Measurements from ENCODE around the gene CEACAM19. TPM values are rescaled to one million over a fixed set of nuclear protein-coding genes. Genes with fewer than 3 reads are reported as not detected.
A peak's percentile ranks its signal among the peaks of the same experiment; 100 is the strongest.

The CEACAM19 gene
- total RNA-seq (2022) (13.2 and 25.6 TPM in 2 replicates), Bru-seq, nascent RNA (percentile 60 among the genes with signal in this experiment), BruChase-seq, experiment 1, labeled RNA remaining after a 6-hour chase (percentile 86 among the genes with signal in this experiment), BruChase-seq, experiment 2, labeled RNA remaining after a 2-hour chase (percentile 74 among the genes with signal in this experiment)
- long read RNA-seq, partial matches to known transcripts, result 11 of 15 reads
- long read RNA-seq, other reads (novel, unspliced or antisense), result 2 of 15 reads

GRCh38 chr19:44671400-44671799, at the start of gene CEACAM19:
Gene CEACAM19, plus strand, starts transcription at chr19:44671482. Its CDS starts 450 bp downstream, at chr19:44671932.
- no peak for DNase-seq (ENCODE audit: unreplicated experiment)
- H3K4me3 Mint-ChIP-seq (ENCODE audit: unreplicated experiment), result no peak within 1 kb of the TSS
- TF ChIP-seq CTCF (IDR thresholded peaks at IDR 0.05; ENCODE audit: unreplicated experiment), result no peak
- POLR2A ChIA-PET, result interaction anchor here (0.8 to 1.3 kb wide), 2 partner anchors 46 to 83 kb away, joined by 3 to 4 read pairs; no protein-coding TSS in a partner anchor
- H3K27me3 Mint-ChIP-seq (ENCODE audit: insufficient read depth, unreplicated experiment), result no peaks in the 10 kb centered on the region
- no TSS peak for BruUV-seq (replicated peaks)
- H3K4me1 Mint-ChIP-seq (ENCODE audit: insufficient read depth, unreplicated experiment), result no peaks in the 10 kb centered on the region
- intact Hi-C loops (cut with micrococcal nuclease), result no loop called here
- H3K9me3 Mint-ChIP-seq (ENCODE audit: unreplicated experiment), result no peaks in the 10 kb centered on the region
- H3K27ac Mint-ChIP-seq (ENCODE audit: low read depth, unreplicated experiment), result no peak within 1 kb of the TSS
- CTCF ChIA-PET, result interaction anchor here (0.7 kb wide), 1 partner anchor 12 kb away, joined by 3 read pairs; no protein-coding TSS in a partner anchor
- peaks cover 9% of the 10 kb centered on the region for H3K36me3 Mint-ChIP-seq (ENCODE audit: insufficient read depth, unreplicated experiment)

- no peaks in the 10 kb centered on the region for H3K36me3 Mint-ChIP-seq (ENCODE audit: insufficient read depth, unreplicated experiment)
- H3K27ac Mint-ChIP-seq (ENCODE audit: low read depth, unreplicated experiment), result no peak overlapping the region
- intact Hi-C loops (cut with micrococcal nuclease), result no loop called here
- BruUV-seq (replicated peaks), result no TSS peak
- peaks cover 17% of the 10 kb centered on the region for H3K4me1 Mint-ChIP-seq (ENCODE audit: insufficient read depth, unreplicated experiment)
- TF ChIP-seq CTCF (IDR thresholded peaks at IDR 0.05; ENCODE audit: unreplicated experiment), result no peak
- peaks cover 7% of the 10 kb centered on the region for H3K9me3 Mint-ChIP-seq (ENCODE audit: unreplicated experiment)
- DNase-seq (ENCODE audit: unreplicated experiment), result no peak
- no peak overlapping the region for H3K4me3 Mint-ChIP-seq (ENCODE audit: unreplicated experiment)
- no peaks in the 10 kb centered on the region for H3K27me3 Mint-ChIP-seq (ENCODE audit: insufficient read depth, unreplicated experiment)
- CTCF ChIA-PET, result interaction anchor here (1.0 kb wide), 2 partner anchors 12 to 100 kb away, joined by 3 read pairs; no protein-coding TSS in a partner anchor
- POLR2A ChIA-PET, result no interaction called here
These were observed 48.2 kb upstream of the CEACAM19 start for GRCh38 chr19:44623080-44623479.

GRCh38 chr19:44623626-44624025, 47.7 kb upstream of the CEACAM19 start:
- H3K4me3 Mint-ChIP-seq (ENCODE audit: unreplicated experiment), result no peak overlapping the region

More at GRCh38 chr19:44623626-44624025, 47.7 kb upstream of the CEACAM19 start:
- BruUV-seq (replicated peaks), result no TSS peak
- no peak overlapping the region for H3K27ac Mint-ChIP-seq (ENCODE audit: low read depth, unreplicated experiment)
- H3K36me3 Mint-ChIP-seq (ENCODE audit: insufficient read depth, unreplicated experiment), result no peaks in the 10 kb centered on the region
- ChIA-PET POLR2A (no interaction called here), CTCF (interaction anchor here (1.0 kb wide), 2 partner anchors 13 to 100 kb away, joined by 3 read pairs; no protein-coding TSS in a partner anchor)
- intact Hi-C loops (cut with micrococcal nuclease), result no loop called here
- peaks cover 7% of the 10 kb centered on the region for H3K9me3 Mint-ChIP-seq (ENCODE audit: unreplicated experiment)
- no peak for TF ChIP-seq CTCF (IDR thresholded peaks at IDR 0.05; ENCODE audit: unreplicated experiment)
- peaks cover 17% of the 10 kb centered on the region for H3K4me1 Mint-ChIP-seq (ENCODE audit: insufficient read depth, unreplicated experiment)
- no peak for DNase-seq (ENCODE audit: unreplicated experiment)
- no peaks in the 10 kb centered on the region for H3K27me3 Mint-ChIP-seq (ENCODE audit: insufficient read depth, unreplicated experiment)

Measured in MCF 10A (cell line).